Right lobe of liver (tissue), 4 donors: Measurements from ENCODE around the gene MTSS2.

Experiments
- CTCF ChIP-seq, 4 donors: fragments of 200-600 bp in 3 of 4; fragments of 450-650 bp in 1 of 4; IDR thresholded peaks; one replicate each; pipeline versions ENCODE4 v1.5.1 to v1.8.0; 2016 to 2022; ENCODE audit warnings: antibody characterized with exemption in 4 of 4, mild to moderate bottlenecking in 2 of 4
- POLR2A ChIP-seq: fragments of 450-650 bp; IDR thresholded peaks from one replicate; pipeline ENCODE4 v1.6.1; 2017; ENCODE audit warnings: antibody characterized with exemption, mild to moderate bottlenecking
- donor health status: DM: no; HTN: no; CAD: no.
- donor health status: DM: no; HTN: no; CAD: no.
- donor health status: DM: no; HTN: yes; CAD: no.

GRCh38 chr16:70685061-70685937 is 554 bp downstream of the MTSS2 start:
- TF ChIP-seq CTCF (IDR thresholded peaks at IDR 0.05), result no peak
- no peak for TF ChIP-seq POLR2A
